Measurements from ENCODE around the gene CACNG6. TPM values are rescaled to one million over a fixed set of nuclear protein-coding genes. Genes with fewer than 3 reads are reported as not detected.

CACNG6 gene
- total RNA-seq, 6 donors from 2014 or later = 1.5 to 11.5 (median 5.6) TPM; not detected in 2

DNA sequence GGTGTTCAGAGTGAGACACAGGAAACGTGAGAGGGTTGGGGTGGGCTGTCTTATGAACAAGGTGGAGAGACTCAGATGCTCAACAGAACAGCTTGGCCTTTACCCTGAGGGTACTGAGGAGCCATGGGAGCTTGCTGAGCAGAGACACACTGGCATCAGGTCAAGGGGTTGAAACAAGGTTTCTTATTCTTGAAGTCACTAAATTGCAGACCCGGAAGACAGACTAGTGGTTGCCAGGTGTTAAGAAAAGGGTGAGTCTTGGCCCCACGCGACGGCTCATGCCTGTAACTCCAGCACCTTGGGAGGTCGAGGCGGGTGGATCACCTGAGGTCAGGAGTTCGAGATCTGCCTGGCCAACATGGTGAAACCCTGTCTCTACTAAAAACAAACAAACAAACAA lies 22.4 kb downstream of the CACNG6 start:
- Histone ChIP-seq H3K36me3 (no peaks in the 10 kb centered on the region), H3K4me1 (no peaks in the 10 kb centered on the region), H3K27me3 (no peaks in the 10 kb centered on the region), H3K9me3 (no peaks in the 10 kb centered on the region), H3K4me3 (no peak overlapping the region), H3K27ac (no peak overlapping the region)
- WGBS, 2 donors = 77 to 83% methylated on average over 8 of the region's 8 CpGs
- TF ChIP-seq, protein P1, sequence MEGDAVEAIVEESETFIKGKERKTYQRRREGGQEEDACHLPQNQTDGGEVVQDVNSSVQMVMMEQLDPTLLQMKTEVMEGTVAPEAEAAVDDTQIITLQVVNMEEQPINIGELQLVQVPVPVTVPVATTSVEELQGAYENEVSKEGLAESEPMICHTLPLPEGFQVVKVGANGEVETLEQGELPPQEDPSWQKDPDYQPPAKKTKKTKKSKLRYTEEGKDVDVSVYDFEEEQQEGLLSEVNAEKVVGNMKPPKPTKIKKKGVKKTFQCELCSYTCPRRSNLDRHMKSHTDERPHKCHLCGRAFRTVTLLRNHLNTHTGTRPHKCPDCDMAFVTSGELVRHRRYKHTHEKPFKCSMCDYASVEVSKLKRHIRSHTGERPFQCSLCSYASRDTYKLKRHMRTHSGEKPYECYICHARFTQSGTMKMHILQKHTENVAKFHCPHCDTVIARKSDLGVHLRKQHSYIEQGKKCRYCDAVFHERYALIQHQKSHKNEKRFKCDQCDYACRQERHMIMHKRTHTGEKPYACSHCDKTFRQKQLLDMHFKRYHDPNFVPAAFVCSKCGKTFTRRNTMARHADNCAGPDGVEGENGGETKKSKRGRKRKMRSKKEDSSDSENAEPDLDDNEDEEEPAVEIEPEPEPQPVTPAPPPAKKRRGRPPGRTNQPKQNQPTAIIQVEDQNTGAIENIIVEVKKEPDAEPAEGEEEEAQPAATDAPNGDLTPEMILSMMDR (IDR thresholded peaks at IDR 0.05) = no peak
- no peak for TF ChIP-seq POLR2AphosphoS5 (IDR thresholded peaks at IDR 0.05)
- no peak for TF ChIP-seq EP300 (IDR thresholded peaks at IDR 0.05)
- ATAC-seq (ENCODE audit: low FRiP score in 2 of 2) = no peak
- no peak for DNase-seq

DNA sequence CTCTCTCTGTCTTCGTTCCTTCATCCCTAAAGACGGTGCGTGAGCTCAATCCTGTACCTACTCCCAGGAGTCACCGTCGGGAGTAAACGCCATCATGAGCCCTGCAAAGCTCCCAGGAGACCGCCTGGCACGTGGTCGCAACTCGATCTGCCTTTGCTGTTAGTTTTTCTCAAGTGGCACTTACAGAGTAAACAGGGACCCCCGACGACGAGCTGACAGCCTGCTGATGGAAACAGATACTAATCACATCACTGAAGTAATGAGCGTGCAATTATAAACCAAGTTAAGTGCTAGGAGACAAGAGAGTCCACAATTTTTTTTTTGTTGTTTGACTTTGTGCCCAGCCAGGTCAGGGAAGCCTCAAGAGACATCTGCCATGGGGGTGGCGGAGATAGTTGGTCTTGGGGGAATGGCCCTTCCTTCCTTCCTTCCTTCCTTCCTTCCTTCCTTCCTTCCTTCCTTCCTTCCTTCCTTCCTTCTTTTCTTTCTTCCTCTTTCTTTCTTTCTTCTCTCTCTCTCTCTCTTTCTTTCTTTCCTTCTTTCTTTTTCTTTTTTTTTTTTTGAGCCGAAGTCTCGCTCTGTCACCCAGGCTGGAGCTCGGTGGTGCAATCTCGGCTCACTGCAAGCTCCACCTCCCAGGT lies 23.6 kb downstream of the CACNG6 start:
- 28 to 58% methylated on average over 15 to 19 of the region's 19 CpGs for WGBS, 2 donors
- Histone ChIP-seq H3K27me3 (no peaks in the 10 kb centered on the region), H3K4me3 (no peak overlapping the region), H3K9me3 (no peaks in the 10 kb centered on the region), H3K4me1 (peaks cover 0 to 9% (median 2%) of the 10 kb centered on the region in 4 donors), H3K27ac (no peak overlapping the region), H3K36me3 (no peaks in the 10 kb centered on the region)
- no peak for ATAC-seq (ENCODE audit: low FRiP score in 2 of 2)
- DNase-seq = no peak
- TF ChIP-seq POLR2AphosphoS5 (IDR thresholded peaks at IDR 0.05) (no peak), EP300 (IDR thresholded peaks at IDR 0.05) (no peak)

DNA sequence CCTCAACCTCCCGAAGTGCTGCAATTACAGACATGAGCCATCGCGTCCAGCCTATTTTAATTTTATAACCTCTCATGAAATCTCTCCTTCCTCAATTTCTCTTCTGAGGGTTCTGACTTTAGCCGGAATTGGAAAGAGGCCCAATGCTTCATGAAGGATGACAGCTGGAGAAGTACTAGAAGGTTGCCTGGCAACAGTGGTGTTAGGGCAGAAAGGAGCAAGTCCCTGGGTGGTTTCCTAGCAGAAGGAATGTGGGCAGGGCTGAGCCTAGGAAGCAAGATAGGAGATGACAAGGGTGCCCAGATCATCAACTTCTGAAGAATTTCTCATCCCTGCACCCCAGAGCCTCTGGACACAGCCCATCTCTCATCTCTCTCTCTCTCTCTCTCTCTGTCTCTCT lies 25.8 kb downstream of the CACNG6 start:
- no peaks in the 10 kb centered on the region for H3K27me3 ChIP-seq
- no peak overlapping the region for H3K27ac ChIP-seq
- H3K36me3 ChIP-seq = no peaks in the 10 kb centered on the region
- H3K4me1 ChIP-seq = peaks cover 0 to 16% (median 5%) of the 10 kb centered on the region in 4 donors
- DNase-seq (no peak), ATAC-seq (ENCODE audit: low FRiP score in 2 of 2) (no peak)
- no peak for TF ChIP-seq POLR2A (IDR thresholded peaks at IDR 0.05)
- TF ChIP-seq, protein P1 (IDR thresholded peaks at IDR 0.05) = no peak
- 83 to 84% methylated on average over 4 of the region's 4 CpGs for WGBS, 2 donors
- no peaks in the 10 kb centered on the region for H3K9me3 ChIP-seq
- no peak overlapping the region for H3K4me3 ChIP-seq

DNA sequence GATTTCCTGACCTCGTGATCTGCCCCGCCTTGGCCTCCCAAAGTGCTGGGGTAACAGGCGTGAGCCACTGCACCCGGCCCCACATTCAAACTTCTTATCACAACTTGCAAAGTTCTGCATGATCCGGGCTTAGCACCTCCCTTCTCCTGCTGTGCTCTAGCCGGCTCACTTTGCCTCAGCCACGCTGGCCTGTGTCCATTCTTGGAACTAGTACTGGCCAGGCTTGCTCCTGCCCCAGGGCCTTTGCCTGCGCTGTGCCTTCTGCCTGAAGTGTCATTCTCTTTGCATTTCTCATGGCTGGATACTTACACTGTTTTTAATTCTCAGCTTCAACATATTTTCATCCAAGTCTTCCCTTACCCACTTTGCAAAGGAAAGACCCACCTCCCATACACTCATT lies 29.9 kb downstream of the CACNG6 start:
- WGBS, 2 donors = 78 to 88% methylated on average over 4 to 8 of the region's 8 CpGs
- peaks cover 0 to 29% (median 14%) of the 10 kb centered on the region in 4 donors for H3K4me1 ChIP-seq
- ATAC-seq (ENCODE audit: low FRiP score in 2 of 2) = no peak
- no peaks in the 10 kb centered on the region for H3K27me3 ChIP-seq
- DNase-seq = no peak
- no peak overlapping the region for H3K4me3 ChIP-seq
- H3K27ac ChIP-seq = no peak overlapping the region
- H3K9me3 ChIP-seq = no peaks in the 10 kb centered on the region
- TF ChIP-seq EP300 (IDR thresholded peaks at IDR 0.05) (no peak), POLR2A (IDR thresholded peaks at IDR 0.05) (no peak), POLR2AphosphoS5 (IDR thresholded peaks at IDR 0.05) (no peak)
- TF ChIP-seq, protein P1 (IDR thresholded peaks at IDR 0.05) = no peak
- H3K36me3 ChIP-seq = no peaks in the 10 kb centered on the region

DNA sequence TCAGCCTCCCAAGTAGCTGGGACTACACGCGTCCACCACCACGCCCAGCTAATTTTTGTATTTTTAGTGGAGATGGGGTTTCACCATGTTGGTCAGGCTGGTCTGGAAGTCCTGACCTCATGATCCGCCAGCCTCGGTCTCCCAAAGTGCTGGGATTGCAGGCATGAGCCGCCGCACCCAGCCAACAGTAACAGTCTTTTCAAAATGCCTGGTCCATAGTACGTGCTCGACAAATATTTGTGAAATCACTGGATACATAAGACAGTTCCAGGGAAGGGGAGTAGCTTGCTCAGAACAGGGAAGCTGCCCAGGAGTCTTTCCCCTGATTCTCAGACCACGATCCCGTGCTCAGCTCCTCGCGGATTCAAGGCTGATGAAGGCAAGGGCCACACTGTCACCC lies 30.5 kb downstream of the CACNG6 start:
- Histone ChIP-seq H3K36me3 (no peaks in the 10 kb centered on the region), H3K4me1 (peaks cover 0 to 29% (median 14%) of the 10 kb centered on the region in 4 donors), H3K9me3 (no peaks in the 10 kb centered on the region), H3K4me3 (no peak overlapping the region), H3K27me3 (no peaks in the 10 kb centered on the region), H3K27ac (no peak overlapping the region)
- ATAC-seq (ENCODE audit: low FRiP score in 2 of 2) = no peak
- no peak for DNase-seq
- WGBS, 2 donors = 82 to 84% methylated on average over 13 of the region's 13 CpGs
- TF ChIP-seq EP300 (IDR thresholded peaks at IDR 0.05) (no peak), POLR2A (IDR thresholded peaks at IDR 0.05) (no peak), POLR2AphosphoS5 (IDR thresholded peaks at IDR 0.05) (no peak)
- TF ChIP-seq, protein P1 (IDR thresholded peaks at IDR 0.05) = no peak

All from upper lobe of left lung (tissue), 6 donors.